Neural progenitor cell (in vitro differentiated cells): Measurements from ENCODE around the gene GOLGA7B.

Experiments used
- EZH2 ChIP-seq: fragments of 200-600 bp; sonication (generic); IDR thresholded peaks from 2 replicates; pipeline ENCODE4 v1.6.1; 2017; ENCODE audit warnings: antibody characterized with exemption, mild to moderate bottlenecking, moderate library complexity
- TF ChIP-seq, protein P1 (sequence below): fragments of 200-600 bp; sonication (generic); IDR thresholded peaks from 2 replicates; pipeline ENCODE4 v1.5.1; 2017; ENCODE audit warnings: antibody characterized with exemption, mild to moderate bottlenecking

DNA sequence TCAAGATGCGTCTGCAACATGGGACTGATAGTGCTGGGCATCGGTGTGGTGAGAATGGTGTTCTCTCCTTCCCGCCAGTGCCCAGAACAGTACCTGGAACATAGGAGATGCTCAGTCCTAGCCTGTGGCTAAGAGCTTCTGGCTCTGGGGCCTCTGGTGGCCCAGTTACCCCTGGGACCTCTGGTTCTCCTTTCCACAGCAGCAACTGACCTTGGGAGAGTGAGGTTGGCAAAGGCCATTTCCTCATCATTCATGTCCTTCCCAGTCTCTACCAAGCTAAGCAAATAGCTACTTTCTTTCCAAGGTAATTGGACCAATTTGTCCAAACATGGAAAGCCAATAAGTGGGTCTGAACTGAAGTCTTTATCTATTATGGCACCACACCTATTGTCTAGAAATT, 11.6 kb upstream of the GOLGA7B start:
- no peak for TF ChIP-seq EZH2
- TF ChIP-seq, protein P1, sequence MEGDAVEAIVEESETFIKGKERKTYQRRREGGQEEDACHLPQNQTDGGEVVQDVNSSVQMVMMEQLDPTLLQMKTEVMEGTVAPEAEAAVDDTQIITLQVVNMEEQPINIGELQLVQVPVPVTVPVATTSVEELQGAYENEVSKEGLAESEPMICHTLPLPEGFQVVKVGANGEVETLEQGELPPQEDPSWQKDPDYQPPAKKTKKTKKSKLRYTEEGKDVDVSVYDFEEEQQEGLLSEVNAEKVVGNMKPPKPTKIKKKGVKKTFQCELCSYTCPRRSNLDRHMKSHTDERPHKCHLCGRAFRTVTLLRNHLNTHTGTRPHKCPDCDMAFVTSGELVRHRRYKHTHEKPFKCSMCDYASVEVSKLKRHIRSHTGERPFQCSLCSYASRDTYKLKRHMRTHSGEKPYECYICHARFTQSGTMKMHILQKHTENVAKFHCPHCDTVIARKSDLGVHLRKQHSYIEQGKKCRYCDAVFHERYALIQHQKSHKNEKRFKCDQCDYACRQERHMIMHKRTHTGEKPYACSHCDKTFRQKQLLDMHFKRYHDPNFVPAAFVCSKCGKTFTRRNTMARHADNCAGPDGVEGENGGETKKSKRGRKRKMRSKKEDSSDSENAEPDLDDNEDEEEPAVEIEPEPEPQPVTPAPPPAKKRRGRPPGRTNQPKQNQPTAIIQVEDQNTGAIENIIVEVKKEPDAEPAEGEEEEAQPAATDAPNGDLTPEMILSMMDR, result no peak
